NCI-H146 (cell line): ENCODE measurements around the gene CLMN.
"Not testable (repeated sequence)": the region's sequence is repeated elsewhere in the genome, so short reads cannot be mapped to it uniquely, and the experiment has no call there.

Experiments
- DNase-seq: peaks from one replicate; lab custom pipeline; 2025; lab: John Stamatoyannopoulos, UW

Gene CLMN

GRCh38 chr14:95164506-95164905, 155.2 kb downstream of the CLMN start:
- DNase-seq, result no peak

DNA sequence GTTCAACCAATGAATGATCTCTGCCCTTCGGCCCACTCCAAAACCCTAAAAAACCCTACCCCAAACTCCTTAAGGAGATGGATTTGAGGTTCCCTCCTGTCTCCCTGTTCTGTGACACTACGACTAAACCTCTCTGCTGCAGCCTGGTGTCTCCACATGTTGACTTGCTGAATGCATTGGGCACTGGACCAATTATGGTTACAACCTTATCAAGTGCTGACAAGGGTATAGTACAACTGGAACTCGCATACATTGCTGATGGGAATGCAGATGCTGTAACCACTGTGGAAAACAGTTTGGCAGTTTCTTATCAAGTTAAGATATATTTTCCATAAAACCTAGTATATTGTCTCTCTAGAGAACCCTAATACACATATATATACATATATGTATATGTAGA, 156.0 kb downstream of the CLMN start:
- no peak for DNase-seq

DNA sequence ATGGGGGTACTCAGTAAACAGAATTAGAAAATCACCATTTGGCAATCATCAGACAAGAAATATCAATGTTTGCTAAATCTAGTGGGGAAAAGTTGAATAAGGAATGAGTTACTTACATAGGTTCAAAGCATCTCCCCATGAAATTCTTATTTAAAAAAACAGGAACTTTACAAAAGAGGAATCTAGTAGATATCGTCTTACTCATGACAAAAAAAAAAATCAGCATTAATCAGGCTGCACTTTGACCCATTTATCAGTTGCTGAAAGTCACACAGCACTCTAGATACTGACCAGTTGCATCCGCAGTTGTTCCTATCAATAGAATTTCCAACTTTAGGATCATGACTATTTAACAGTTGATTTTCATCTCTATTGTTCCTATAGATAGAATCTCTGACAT, 156.6 kb downstream of the CLMN start:
- no peak for DNase-seq

DNA sequence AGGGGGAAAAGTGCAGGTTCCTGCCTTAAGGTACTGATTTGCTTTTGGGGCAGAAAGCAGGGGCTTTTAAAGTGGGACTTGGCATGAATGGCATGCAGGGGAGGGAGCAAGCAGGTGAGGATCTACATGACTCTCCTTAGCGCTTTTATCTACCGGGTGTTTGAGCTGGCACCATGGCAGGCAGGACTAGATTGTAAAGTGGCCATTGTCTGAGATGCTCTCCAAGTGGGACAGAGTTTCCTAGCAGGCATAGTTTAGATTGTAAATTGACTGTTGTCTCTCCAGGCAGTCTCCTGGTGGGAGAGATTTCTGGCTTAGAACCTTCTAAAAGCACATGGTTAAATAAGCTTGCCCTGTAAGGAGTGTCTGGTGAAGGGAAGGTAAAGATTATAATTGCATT, 157.1 kb downstream of the CLMN start:
- no peak for DNase-seq

DNA sequence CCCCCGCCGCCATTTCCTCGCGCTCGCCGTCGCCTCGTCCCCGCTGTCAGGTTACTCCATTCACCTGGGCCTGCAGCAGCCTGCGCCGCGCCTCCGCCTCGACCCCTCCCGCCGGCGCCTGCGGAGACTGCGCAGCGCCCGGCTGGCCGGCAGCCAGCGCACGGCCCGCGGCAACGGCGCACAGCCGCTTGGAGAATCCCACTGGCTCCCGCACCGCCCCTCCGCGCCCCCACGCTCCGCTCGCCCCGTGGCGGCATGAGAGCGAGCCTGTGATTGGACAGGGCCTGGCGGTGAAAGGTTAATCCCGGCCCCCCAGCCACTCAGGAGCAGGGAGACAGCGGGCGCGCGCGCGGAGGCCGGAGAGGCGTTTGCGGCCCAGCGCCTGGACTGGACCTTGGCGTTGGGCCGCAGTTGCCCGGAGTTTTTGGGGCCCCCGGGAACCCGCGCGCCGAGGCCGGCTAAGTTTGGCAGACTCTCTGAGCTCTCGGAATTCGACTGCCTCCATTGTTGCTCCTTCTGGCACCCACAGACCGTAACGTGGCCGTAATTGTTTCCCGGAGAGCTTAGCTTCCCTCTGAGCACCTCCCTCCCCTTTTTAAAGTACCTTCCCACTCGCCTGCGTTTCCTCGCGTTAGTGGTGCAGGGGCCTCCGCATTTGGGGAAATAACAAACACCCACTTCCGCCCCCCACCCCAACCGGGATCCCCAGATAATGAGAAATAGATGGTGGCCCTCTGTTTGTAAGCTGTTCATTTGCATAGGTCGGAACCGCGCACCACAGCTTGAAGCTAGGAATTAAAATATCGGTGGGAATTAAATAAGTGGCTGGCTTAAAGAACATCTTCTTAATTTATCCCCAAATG, 162.2 kb downstream of the CLMN start, which contains the start of gene DICER1:
Gene DICER1, minus strand, starts transcription at position 203 of the 863 bp plus-strand sequence. CDS start 24,071 bp downstream, outside the sequence.
- DNase-seq, result peak; percentile 87

GRCh38 chr14:95157048-95157326, 162.7 kb downstream of the CLMN start:
- DNase-seq, result no peak

- peak; percentile 46 for DNase-seq
These were observed 163.3 kb downstream of the CLMN start for GRCh38 chr14:95156161-95157047.

DNA sequence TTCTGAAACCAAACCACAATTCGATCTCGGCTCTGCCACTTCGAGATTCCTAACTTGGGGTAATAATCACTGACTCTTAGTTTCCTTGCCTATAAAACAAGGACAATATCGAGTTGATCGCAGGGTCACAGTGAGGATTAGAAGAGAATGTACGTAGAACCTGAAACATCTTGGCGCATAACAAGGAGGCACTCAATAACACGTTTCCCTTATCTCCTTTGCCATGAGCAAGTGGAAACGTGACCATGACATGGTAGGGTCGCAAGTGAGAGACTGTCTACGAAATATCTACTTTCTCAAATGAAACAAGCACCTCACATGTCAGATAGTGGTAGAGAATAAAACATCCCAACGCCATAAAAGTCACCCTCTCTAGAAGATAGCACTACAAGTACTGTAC, 164.7 kb downstream of the CLMN start:
- no peak for DNase-seq

DNA sequence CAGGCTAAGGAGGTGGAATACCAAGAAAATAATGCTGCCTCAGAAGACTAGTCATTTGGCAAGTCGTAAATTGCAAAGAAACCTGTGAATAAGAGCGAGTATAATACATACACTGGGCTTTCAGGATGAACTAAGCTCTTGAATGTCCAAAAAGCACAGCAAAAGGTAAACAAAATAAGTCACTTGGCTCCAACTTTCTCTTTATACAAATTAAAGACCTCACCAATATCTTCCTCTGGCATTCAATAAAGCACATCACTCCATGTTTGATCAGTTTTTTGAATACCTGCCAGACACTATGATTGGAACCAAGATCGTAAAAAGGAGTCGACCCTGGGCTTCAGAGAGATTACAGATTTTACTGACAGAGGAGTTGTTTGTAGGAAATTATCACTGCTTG, 165.8 kb downstream of the CLMN start:
- no peak for DNase-seq

- no peak for DNase-seq
These were observed 168.1 kb downstream of the CLMN start for GRCh38 chr14:95151561-95151960.

DNA sequence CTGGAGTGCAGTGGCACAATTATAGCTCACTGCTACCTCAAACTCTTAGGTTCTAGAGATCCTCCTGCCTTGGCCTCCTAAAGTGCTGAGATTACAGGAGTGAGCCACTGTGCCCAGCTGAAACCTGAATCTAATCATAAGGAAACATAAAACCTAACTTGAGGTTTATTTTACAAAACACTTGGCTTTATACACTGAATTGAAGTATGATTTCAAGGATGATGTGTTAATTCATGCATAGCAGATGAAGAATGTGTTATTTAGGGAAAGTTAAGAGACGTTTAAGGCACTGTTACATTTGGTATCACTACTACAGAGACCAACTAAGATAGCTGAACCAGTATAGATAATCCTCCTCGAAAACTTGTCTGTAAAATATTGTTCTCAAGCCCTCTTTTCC, 168.8 kb downstream of the CLMN start:
- no peak for DNase-seq

GRCh38 chr14:95149441-95149840, 170.3 kb downstream of the CLMN start:
- DNase-seq, result no peak

GRCh38 chr14:95147597-95147996, 172.1 kb downstream of the CLMN start:
- DNase-seq, result no peak

GRCh38 chr14:95146079-95146771, 173.5 kb downstream of the CLMN start:
- no peak for DNase-seq

DNA sequence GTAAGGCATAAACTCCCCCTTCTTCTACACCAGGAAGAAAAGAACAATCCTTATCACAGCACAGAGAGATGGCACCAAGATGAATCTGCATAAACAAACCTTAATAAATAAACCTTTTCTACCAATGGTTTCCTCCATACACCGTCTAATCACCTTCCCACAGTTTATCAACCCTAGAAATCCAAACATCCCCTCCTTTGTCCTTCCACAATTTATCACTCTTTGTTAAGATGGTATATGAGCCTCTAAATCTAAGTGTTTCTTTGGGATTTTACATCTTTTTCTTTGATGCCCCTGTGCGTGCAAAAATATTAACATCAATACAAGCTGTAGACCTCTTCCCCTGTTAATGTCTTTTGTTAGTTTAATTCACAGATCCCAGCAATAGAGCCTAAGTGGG, 174.9 kb downstream of the CLMN start:
- DNase-seq, result no peak

DNA sequence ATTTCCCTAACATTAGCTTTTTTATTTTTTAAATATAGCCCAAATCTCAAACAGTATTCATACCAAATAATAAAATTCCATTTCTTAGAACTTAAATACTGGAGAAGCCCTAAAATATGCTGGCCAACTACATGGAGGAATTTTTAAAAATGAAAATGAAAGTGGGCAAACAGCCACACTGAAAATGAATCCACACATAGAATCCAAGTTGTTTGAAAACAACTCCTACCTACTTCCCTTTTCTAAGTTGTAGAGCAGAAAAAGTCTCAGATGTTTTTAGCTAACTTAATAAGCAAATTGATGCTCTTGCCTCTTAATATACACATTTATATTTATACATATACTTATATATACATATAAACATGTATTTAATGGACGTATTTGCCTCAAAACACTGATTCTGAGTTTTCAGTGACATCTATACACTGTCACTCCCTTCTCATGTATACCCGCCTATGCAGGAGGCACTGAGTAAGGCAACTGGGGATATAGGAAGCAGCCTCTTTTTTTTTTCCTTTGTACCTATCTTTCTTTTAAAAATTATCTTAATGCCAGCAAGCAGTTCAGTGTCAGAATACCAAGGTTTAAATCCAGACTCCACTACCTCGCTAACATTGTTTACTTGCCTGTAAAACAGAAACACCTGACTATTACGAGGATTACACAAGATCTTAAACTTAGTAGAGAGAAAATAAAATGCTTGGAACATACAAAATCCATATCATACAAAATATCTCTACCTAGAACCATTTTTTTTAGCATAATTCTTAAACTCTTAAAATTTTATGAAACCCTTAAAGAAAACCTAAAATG, 175.7 kb downstream of the CLMN start:
- no peak for DNase-seq

GRCh38 chr14:95142208-95142607, 177.5 kb downstream of the CLMN start:
- DNase-seq, result no peak

- DNase-seq, result no peak
These were observed 178.0 kb downstream of the CLMN start for GRCh38 chr14:95141684-95142083.

GRCh38 chr14:95140060-95140858, 179.4 kb downstream of the CLMN start:
- no peak for DNase-seq

DNA sequence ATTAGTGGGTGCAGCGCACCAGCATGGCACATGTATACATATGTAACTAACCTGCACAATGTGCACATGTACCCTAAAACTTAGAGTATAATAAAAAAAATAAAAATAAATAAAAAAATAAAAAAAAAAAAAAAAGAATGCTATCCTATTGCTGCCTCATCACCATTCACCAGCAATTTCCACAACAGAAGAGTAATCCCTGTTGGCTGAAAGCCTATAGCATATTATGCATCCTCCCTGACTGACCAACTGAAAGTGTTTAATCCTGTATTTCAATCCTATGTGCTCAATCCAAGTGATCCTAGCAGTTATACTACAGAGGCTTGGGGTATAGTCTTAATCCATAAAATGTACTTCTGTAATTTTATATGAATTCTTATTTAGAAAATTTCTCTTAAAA, 180.8 kb downstream of the CLMN start:
- DNase-seq, result no peak

DNA sequence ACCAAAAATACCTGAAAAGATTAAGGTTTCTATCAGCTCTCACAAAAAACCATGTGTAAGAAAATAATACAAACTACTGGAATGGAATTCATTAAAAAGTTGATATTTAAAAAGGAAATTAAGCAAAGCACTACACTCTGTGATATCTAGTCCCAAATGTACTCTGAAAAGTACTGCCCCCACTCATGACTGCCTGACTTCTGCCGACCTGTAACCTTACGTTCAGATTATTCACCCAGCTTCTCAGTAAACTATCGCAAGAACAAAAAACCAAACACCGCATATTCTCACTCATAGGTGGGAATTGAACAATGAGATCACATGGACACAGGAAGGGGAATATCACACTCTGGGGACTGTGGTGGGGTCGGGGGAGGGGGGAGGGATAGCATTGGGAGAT, 181.3 kb downstream of the CLMN start:
- not testable (repeated sequence) for DNase-seq
